Measurements from ENCODE around the gene NXPH2.
A peak's percentile ranks its signal among the peaks of the same experiment; 100 is the strongest.

Gene NXPH2

GRCh38 chr2:138671566-138671965 is 108.6 kb downstream of the NXPH2 start:
- no peaks in the 10 kb centered on the region for H3K4me1 ChIP-seq (ENCODE audit: control extremely low read depth in 1 of 4, control insufficient read depth in 4 of 4, insufficient read depth in 4 of 4, low read length in 3 of 4)
- no peak overlapping the region for H3K4me3 ChIP-seq (ENCODE audit: control insufficient read depth in 1 of 7, extremely low read depth in 1 of 7, insufficient read depth in 4 of 7, low read depth in 2 of 7, low read length in 6 of 7)
- 95% methylated on average over 8 of the region's 10 CpGs for WGBS (ENCODE audit: insufficient coverage)
- CTCF ChIA-PET: no interaction called here
- H3K9me3 ChIP-seq (ENCODE audit: control extremely low read depth in 1 of 5, control insufficient read depth in 4 of 5, insufficient read depth in 2 of 5, low read depth in 1 of 5, low read length in 4 of 5): no peaks in the 10 kb centered on the region
- no peak for DNase-seq
- POLR2A ChIA-PET: no interaction called here
- no peaks in the 10 kb centered on the region for H3K27me3 ChIP-seq (replicated peaks in 2 of 5; ENCODE audit: control insufficient read depth in 4 of 5, insufficient read depth in 5 of 5, low read length in 4 of 5)
- no peak overlapping the region for H3K27ac ChIP-seq (ENCODE audit: insufficient read depth in 1 of 2, low read depth in 1 of 2, low read length in 2 of 2, poor library complexity in 1 of 2, severe bottlenecking in 2 of 2)
- no peaks in the 10 kb centered on the region for H3K36me3 ChIP-seq (ENCODE audit: control insufficient read depth in 4 of 4, insufficient read depth in 4 of 4, low read length in 3 of 4)

- Histone ChIP-seq H3K36me3 (ENCODE audit: control insufficient read depth in 4 of 4, insufficient read depth in 4 of 4, low read length in 3 of 4) (no peaks in the 10 kb centered on the region), H3K4me3 (ENCODE audit: control insufficient read depth in 1 of 7, extremely low read depth in 1 of 7, insufficient read depth in 4 of 7, low read depth in 2 of 7, low read length in 6 of 7) (no peak overlapping the region), H3K9me3 (ENCODE audit: control extremely low read depth in 1 of 5, control insufficient read depth in 4 of 5, insufficient read depth in 2 of 5, low read depth in 1 of 5, low read length in 4 of 5) (no peaks in the 10 kb centered on the region), H3K27ac (ENCODE audit: insufficient read depth in 1 of 2, low read depth in 1 of 2, low read length in 2 of 2, poor library complexity in 1 of 2, severe bottlenecking in 2 of 2) (no peak overlapping the region), H3K27me3 (replicated peaks in 2 of 5; ENCODE audit: control insufficient read depth in 4 of 5, insufficient read depth in 5 of 5, low read length in 4 of 5) (no peaks in the 10 kb centered on the region), H3K4me1 (ENCODE audit: control extremely low read depth in 1 of 4, control insufficient read depth in 4 of 4, insufficient read depth in 4 of 4, low read length in 3 of 4) (no peaks in the 10 kb centered on the region)
- ChIA-PET CTCF (no interaction called here), POLR2A (no interaction called here)
- DNase-seq: no peak
- WGBS (ENCODE audit: insufficient coverage): 98% methylated on average over 4 of the region's 5 CpGs
Measured at GRCh38 chr2:138670734-138671133, 109.5 kb downstream of the NXPH2 start.

- Histone ChIP-seq H3K27me3 (replicated peaks in 2 of 5; ENCODE audit: control insufficient read depth in 4 of 5, insufficient read depth in 5 of 5, low read length in 4 of 5) (no peaks in the 10 kb centered on the region), H3K9me3 (ENCODE audit: control extremely low read depth in 1 of 5, control insufficient read depth in 4 of 5, insufficient read depth in 2 of 5, low read depth in 1 of 5, low read length in 4 of 5) (no peaks in the 10 kb centered on the region), H3K36me3 (ENCODE audit: control insufficient read depth in 4 of 4, insufficient read depth in 4 of 4, low read length in 3 of 4) (no peaks in the 10 kb centered on the region), H3K4me3 (ENCODE audit: control insufficient read depth in 1 of 7, extremely low read depth in 1 of 7, insufficient read depth in 4 of 7, low read depth in 2 of 7, low read length in 6 of 7) (no peak overlapping the region), H3K4me1 (ENCODE audit: control extremely low read depth in 1 of 4, control insufficient read depth in 4 of 4, insufficient read depth in 4 of 4, low read length in 3 of 4) (no peaks in the 10 kb centered on the region), H3K27ac (ENCODE audit: insufficient read depth in 1 of 2, low read depth in 1 of 2, low read length in 2 of 2, poor library complexity in 1 of 2, severe bottlenecking in 2 of 2) (no peak overlapping the region)
- ChIA-PET CTCF (no interaction called here), POLR2A (no interaction called here)
- WGBS (ENCODE audit: insufficient coverage): 100% methylated on average over 1 of the region's 2 CpGs
- no peak for DNase-seq
Measured at GRCh38 chr2:138665937-138666336, 114.3 kb downstream of the NXPH2 start.

GRCh38 chr2:138658187-138658894 is 121.8 kb downstream of the NXPH2 start:
- no CpG with 5 or more reads among the region's 3 CpGs for WGBS (ENCODE audit: insufficient coverage)
- H3K36me3 ChIP-seq (ENCODE audit: control insufficient read depth in 4 of 4, insufficient read depth in 4 of 4, low read length in 3 of 4): no peaks in the 10 kb centered on the region
- H3K4me1 ChIP-seq (ENCODE audit: control extremely low read depth in 1 of 4, control insufficient read depth in 4 of 4, insufficient read depth in 4 of 4, low read length in 3 of 4): peaks cover 0 to 11% (median 7%) of the 10 kb centered on the region in 4 experiments
- POLR2A ChIA-PET: no interaction called here
- H3K27ac ChIP-seq (ENCODE audit: insufficient read depth in 1 of 2, low read depth in 1 of 2, low read length in 2 of 2, poor library complexity in 1 of 2, severe bottlenecking in 2 of 2): no peak overlapping the region
- H3K9me3 ChIP-seq (ENCODE audit: control extremely low read depth in 1 of 5, control insufficient read depth in 4 of 5, insufficient read depth in 2 of 5, low read depth in 1 of 5, low read length in 4 of 5): no peaks in the 10 kb centered on the region
- peak in 1 of 3 donors; percentile 12 for DNase-seq
- CTCF ChIA-PET: interaction anchor here (1.1 kb wide), 1 partner anchor 9 kb away, joined by 3 read pairs; no protein-coding TSS in a partner anchor
- no peak overlapping the region for H3K4me3 ChIP-seq (ENCODE audit: control insufficient read depth in 1 of 7, extremely low read depth in 1 of 7, insufficient read depth in 4 of 7, low read depth in 2 of 7, low read length in 6 of 7)
- H3K27me3 ChIP-seq (replicated peaks in 2 of 5; ENCODE audit: control insufficient read depth in 4 of 5, insufficient read depth in 5 of 5, low read length in 4 of 5): no peaks in the 10 kb centered on the region

- Histone ChIP-seq H3K27me3 (replicated peaks in 2 of 5; ENCODE audit: control insufficient read depth in 4 of 5, insufficient read depth in 5 of 5, low read length in 4 of 5) (no peaks in the 10 kb centered on the region), H3K4me3 (ENCODE audit: control insufficient read depth in 1 of 7, extremely low read depth in 1 of 7, insufficient read depth in 4 of 7, low read depth in 2 of 7, low read length in 6 of 7) (no peak overlapping the region), H3K9me3 (ENCODE audit: control extremely low read depth in 1 of 5, control insufficient read depth in 4 of 5, insufficient read depth in 2 of 5, low read depth in 1 of 5, low read length in 4 of 5) (no peaks in the 10 kb centered on the region), H3K36me3 (ENCODE audit: control insufficient read depth in 4 of 4, insufficient read depth in 4 of 4, low read length in 3 of 4) (no peaks in the 10 kb centered on the region), H3K4me1 (ENCODE audit: control extremely low read depth in 1 of 4, control insufficient read depth in 4 of 4, insufficient read depth in 4 of 4, low read length in 3 of 4) (peaks cover 0 to 12% (median 7%) of the 10 kb centered on the region in 4 experiments), H3K27ac (ENCODE audit: insufficient read depth in 1 of 2, low read depth in 1 of 2, low read length in 2 of 2, poor library complexity in 1 of 2, severe bottlenecking in 2 of 2) (no peak overlapping the region)
- POLR2A ChIA-PET: no interaction called here
- peak; percentile 36 to 90 (median 76) for DNase-seq
- 11% methylated on average over 4 of the region's 4 CpGs for WGBS (ENCODE audit: insufficient coverage)
- CTCF ChIA-PET: no interaction called here
Measured at GRCh38 chr2:138654146-138654545, 126.0 kb downstream of the NXPH2 start.

DNA sequence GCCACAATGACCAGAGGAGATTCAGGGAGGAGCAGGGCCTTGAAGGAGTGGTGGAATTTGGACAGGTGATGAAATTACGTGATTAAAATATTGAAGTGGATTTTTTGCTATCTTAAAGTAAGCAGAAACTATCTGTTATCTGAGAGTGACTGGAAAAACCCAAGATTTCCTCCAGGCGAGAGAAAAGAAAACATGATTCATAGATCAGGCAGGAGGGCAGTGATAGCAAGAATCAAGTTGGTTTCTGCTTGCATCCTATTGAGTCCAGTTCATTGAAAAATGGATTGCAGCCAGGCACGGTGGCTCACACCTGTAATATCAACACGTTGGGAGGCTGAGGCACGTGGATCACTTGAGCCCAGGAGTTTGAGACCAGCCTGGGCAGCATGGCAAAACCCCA is 127.8 kb downstream of the NXPH2 start:
- Histone ChIP-seq H3K9me3 (ENCODE audit: control extremely low read depth in 1 of 5, control insufficient read depth in 4 of 5, insufficient read depth in 2 of 5, low read depth in 1 of 5, low read length in 4 of 5) (no peaks in the 10 kb centered on the region), H3K4me1 (ENCODE audit: control extremely low read depth in 1 of 4, control insufficient read depth in 4 of 4, insufficient read depth in 4 of 4, low read length in 3 of 4) (peaks cover 0 to 12% (median 7%) of the 10 kb centered on the region in 4 experiments), H3K27me3 (replicated peaks in 2 of 5; ENCODE audit: control insufficient read depth in 4 of 5, insufficient read depth in 5 of 5, low read length in 4 of 5) (no peaks in the 10 kb centered on the region), H3K27ac (ENCODE audit: insufficient read depth in 1 of 2, low read depth in 1 of 2, low read length in 2 of 2, poor library complexity in 1 of 2, severe bottlenecking in 2 of 2) (no peak overlapping the region), H3K36me3 (ENCODE audit: control insufficient read depth in 4 of 4, insufficient read depth in 4 of 4, low read length in 3 of 4) (no peaks in the 10 kb centered on the region), H3K4me3 (ENCODE audit: control insufficient read depth in 1 of 7, extremely low read depth in 1 of 7, insufficient read depth in 4 of 7, low read depth in 2 of 7, low read length in 6 of 7) (no peak overlapping the region)
- ChIA-PET CTCF (no interaction called here), POLR2A (no interaction called here)
- DNase-seq: peak in 2 of 3 donors; percentile 24 to 43
- 66% methylated on average over 3 of the region's 5 CpGs for WGBS (ENCODE audit: insufficient coverage)

DNA sequence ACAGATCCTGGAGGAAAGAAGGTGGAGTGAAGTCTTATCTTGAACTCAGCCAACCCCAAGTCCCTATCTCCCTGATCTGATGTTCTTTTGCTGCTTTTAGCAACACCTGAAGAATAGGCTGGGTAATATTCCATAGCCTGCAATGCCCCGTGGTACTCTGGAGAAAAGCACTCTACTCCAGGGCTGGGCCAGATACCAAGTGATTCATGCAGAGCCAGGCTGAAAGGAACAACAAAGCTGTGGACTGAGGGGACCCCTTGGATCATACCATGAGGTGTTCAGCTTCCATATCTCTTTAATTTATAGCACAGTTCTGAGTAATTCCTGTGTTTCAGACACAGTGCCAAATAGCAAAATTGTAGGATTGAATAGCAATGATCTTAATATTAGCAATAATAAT is 130.6 kb downstream of the NXPH2 start:
- CTCF ChIA-PET: interaction anchor here (0.8 kb wide), 1 partner anchor 9 kb away, joined by 3 read pairs; no protein-coding TSS in a partner anchor
- POLR2A ChIA-PET: no interaction called here
- WGBS (ENCODE audit: insufficient coverage): 100% methylated on average over 1 of the region's 1 CpG
- no peaks in the 10 kb centered on the region for H3K27me3 ChIP-seq (replicated peaks in 2 of 5; ENCODE audit: control insufficient read depth in 4 of 5, insufficient read depth in 5 of 5, low read length in 4 of 5)
- H3K4me1 ChIP-seq (ENCODE audit: control extremely low read depth in 1 of 4, control insufficient read depth in 4 of 4, insufficient read depth in 4 of 4, low read length in 3 of 4): peaks cover 0 to 12% (median 7%) of the 10 kb centered on the region in 4 experiments
- no peak overlapping the region for H3K4me3 ChIP-seq (ENCODE audit: control insufficient read depth in 1 of 7, extremely low read depth in 1 of 7, insufficient read depth in 4 of 7, low read depth in 2 of 7, low read length in 6 of 7)
- H3K9me3 ChIP-seq (ENCODE audit: control extremely low read depth in 1 of 5, control insufficient read depth in 4 of 5, insufficient read depth in 2 of 5, low read depth in 1 of 5, low read length in 4 of 5): no peaks in the 10 kb centered on the region
- no peak overlapping the region for H3K27ac ChIP-seq (ENCODE audit: insufficient read depth in 1 of 2, low read depth in 1 of 2, low read length in 2 of 2, poor library complexity in 1 of 2, severe bottlenecking in 2 of 2)
- DNase-seq: no peak
- no peaks in the 10 kb centered on the region for H3K36me3 ChIP-seq (ENCODE audit: control insufficient read depth in 4 of 4, insufficient read depth in 4 of 4, low read length in 3 of 4)
